HepG2 (cell line): ENCODE measurements around the gene HMGB4. TPM values are rescaled to one million over a fixed set of nuclear protein-coding genes. Genes with fewer than 3 reads are reported as not detected.

Experiments used
- ATAC-seq: fragments of 200-7000 bp; cut with Tn5 transposase; 3 replicates; pipeline ENCODE4 v1.9.1; 2020; ENCODE audit warnings: mild to moderate bottlenecking, moderate library complexity
- BruUV-seq: library from RNA; stranded (reverse); fragments of 400-500 nt; replicated peaks from 2 replicates; lab custom pipeline; 2021; lab: Mats Ljungman, UMichigan
- CTCF ChIA-PET: fragments of 300-600 bp; formaldehyde crosslinking; extraction: SDS; loops from one replicate; lab custom pipeline; 2021; ENCODE audit warnings: low total read pairs, inconsistent platforms, low intra/inter-chr PET ratio; lab: Yijun Ruan, JAX
- POLR2A ChIA-PET: fragments of 350-600 bp; sonication (Branson Sonifier 250); formaldehyde crosslinking; loops from one replicate; lab custom pipeline; 2020; ENCODE audit warnings: antibody characterized with exemption, inconsistent platforms; lab: Yijun Ruan, JAX
- DNase-seq: peaks from one replicate; pipeline ENCODE4 v3.0.0-alpha.2; 2015; ENCODE audit warnings: low spot score
- FAIRE-seq: peaks from 3 replicates; lab custom pipeline; 2011; peaks lifted over from hg19 to GRCh38; lab: Jason Lieb, UNC
- H2AFZ ChIP-seq: one replicate; pipeline ENCODE4 v1.6.1; 2011; ENCODE audit warnings: low read length, inconsistent platforms
- H3K27ac ChIP-seq: fragments of 300-600 bp; 3 replicates; pipeline ENCODE4 v1.8.0; 2011; ENCODE audit warnings: mixed run types, mild to moderate bottlenecking, mixed read lengths, low read length, inconsistent platforms; ENCODE audit not compliant: insufficient read depth; ENCODE audit errors: extremely low read length
- H3K27me3 ChIP-seq, 2 experiments: fragments of 200-600 bp in 1 of 2; 2 replicates in 1 of 2; 3 replicates in 1 of 2; pipeline versions ENCODE4 v1.6.0 to v1.8.0; 2011; ENCODE audit warnings: low read length in 2 of 2, mild to moderate bottlenecking in 2 of 2, moderate library complexity in 2 of 2, inconsistent platforms in 1 of 2; ENCODE audit not compliant: insufficient read depth in 2 of 2, control insufficient read depth in 1 of 2
- H3K36me3 ChIP-seq, 2 experiments: fragments of 200-600 bp in 1 of 2; replicated peaks in 1 of 2; 2 replicates in 1 of 2; 3 replicates in 1 of 2; pipeline versions ENCODE4 v1.5.1 to v1.8.0; 2011; ENCODE audit warnings: low read length in 2 of 2, inconsistent platforms in 1 of 2; ENCODE audit not compliant: insufficient read depth in 2 of 2, control insufficient read depth in 1 of 2
- H3K4me1 ChIP-seq: 2 replicates; pipeline ENCODE4 v1.5.1; 2012; ENCODE audit warnings: low read length, inconsistent platforms; ENCODE audit not compliant: insufficient read depth
- H3K4me2 ChIP-seq: 2 replicates; pipeline ENCODE4 v1.6.0; 2011; ENCODE audit warnings: low read depth, low read length, inconsistent platforms
- H3K4me3 ChIP-seq, 3 experiments: fragments of 200-600 bp in 1 of 3; sonication (generic), shearing (Covaris generic) in 1 of 3; replicated peaks in 1 of 3; 2 replicates each; pipeline ENCODE4 v1.5.1; 2011 to 2016; ENCODE audit warnings: low read length in 3 of 3, inconsistent platforms in 2 of 3, low read depth in 2 of 3, mild to moderate bottlenecking in 2 of 3, control low read depth in 1 of 3, mixed read lengths in 1 of 3; ENCODE audit not compliant: insufficient read depth in 1 of 3
- H3K79me2 ChIP-seq: one replicate; pipeline ENCODE4 v1.6.1; 2011; ENCODE audit warnings: low read length, inconsistent platforms; ENCODE audit not compliant: insufficient read depth
- H3K9ac ChIP-seq: 2 replicates; pipeline ENCODE4 v1.6.0; 2011; ENCODE audit warnings: mild to moderate bottlenecking, low read depth, low read length, inconsistent platforms; ENCODE audit not compliant: insufficient read depth
- H3K9me3 ChIP-seq: 2 replicates; pipeline ENCODE4 v1.5.1; 2012; ENCODE audit warnings: mild to moderate bottlenecking, low read length
- H4K20me1 ChIP-seq: 2 replicates; pipeline ENCODE4 v1.6.0; 2011; ENCODE audit warnings: inconsistent platforms, mild to moderate bottlenecking, low read length, moderate library complexity; ENCODE audit not compliant: insufficient read depth
- EHMT2 ChIP-seq: fragments of 200-600 bp; sonication (generic); IDR thresholded peaks from 2 replicates; pipeline ENCODE4 v1.7.0; 2017; ENCODE audit warnings: antibody characterized with exemption, low read depth, low read length, borderline replicate concordance
- HNF4G ChIP-seq, 2 experiments: sonication (generic) in 1 of 2; formaldehyde crosslinking in 1 of 2; IDR thresholded peaks; 2 replicates each; pipeline versions ENCODE4 v1.4.0 to v1.6.1; 2011 to 2020; ENCODE audit warnings: borderline replicate concordance in 2 of 2, low read depth in 2 of 2, mild to moderate bottlenecking in 2 of 2, low read length in 1 of 2, missing genetic modification reagents in 1 of 2, moderate library complexity in 1 of 2
- NR2F2 ChIP-seq: IDR thresholded peaks from 2 replicates; pipeline ENCODE4 v1.6.1; 2012; ENCODE audit warnings: low read depth, inconsistent platforms, borderline replicate concordance
- SAP130 ChIP-seq: IDR thresholded peaks from 2 replicates; pipeline ENCODE4 v1.6.1; 2016; ENCODE audit warnings: low read depth
- STAG1 ChIP-seq: sonication (generic); formaldehyde crosslinking; IDR thresholded peaks from 2 replicates; pipeline ENCODE4 v1.4.0; 2020; ENCODE audit warnings: missing genetic modification reagents
- ZFP62 ChIP-seq: sonication (generic); formaldehyde crosslinking; IDR thresholded peaks from 2 replicates; pipeline ENCODE4 v1.4.0; 2020; ENCODE audit warnings: missing genetic modification reagents
- ZNF12 ChIP-seq: sonication (generic); formaldehyde crosslinking; IDR thresholded peaks from 2 replicates; pipeline ENCODE4 v1.5.0; 2020; ENCODE audit warnings: missing genetic modification reagents
- ZNF496 ChIP-seq: sonication (generic); formaldehyde crosslinking; IDR thresholded peaks from 2 replicates; pipeline ENCODE4 v1.8.1; 2023; ENCODE audit warnings: mild to moderate bottlenecking, moderate library complexity, missing genetic modification reagents; ENCODE audit not compliant: insufficient replicate concordance
- ZNF776 ChIP-seq: sonication (generic); formaldehyde crosslinking; IDR thresholded peaks from 2 replicates; pipeline ENCODE4 v1.4.0; 2020; ENCODE audit warnings: mild to moderate bottlenecking, missing genetic modification reagents
- ZNF782 ChIP-seq: sonication (generic); formaldehyde crosslinking; IDR thresholded peaks from 2 replicates; pipeline ENCODE4 v1.4.0; 2020; ENCODE audit warnings: missing genetic modification reagents, mild to moderate bottlenecking, borderline replicate concordance
- ZNF883 ChIP-seq: sonication (generic); formaldehyde crosslinking; IDR thresholded peaks from 2 replicates; pipeline ENCODE4 v1.5.1; 2020; ENCODE audit warnings: mild to moderate bottlenecking, missing genetic modification reagents; ENCODE audit errors: not compliant biosample characterization
- WGBS: methylation state at CpG from one replicate; pipeline ENCODE4 v1.1.6; 2017; ENCODE audit warnings: low lambda C conversion rate; 5-methylcytosine and 5-hydroxymethylcytosine counted together
- in situ Hi-C: cut with HindIII; loops from 2 replicates; pipeline ENCODE4 v1.10.0; 2017; ENCODE audit warnings: low pct_unique_long_range_greater_than_20kb; ENCODE audit not compliant: extremely low pct_ligation_motif_present
- intact Hi-C: fragments of 100-400 bp; cut with micrococcal nuclease; formaldehyde crosslinking; loops from one replicate; pipeline ENCODE4 v1.10.0; 2022; ENCODE audit not compliant: unreplicated experiment
- polyA plus RNA-seq, 8 experiments: library from polyadenylated mRNA; depleted of rRNA in 3 of 8; stranded (reverse) in 7 of 8; unstranded in 1 of 8; fragments of >200 nt; fragmentation: Illumina TruSeq in 4 of 8; extraction: Trizol in 4 of 8; gene quantifications; 2 replicates each; pipeline versions ENCODE4 v1.2.1 to v1.2.3, GENCODE V29; 2011 to 2016; ENCODE audit warnings: low read depth in 4 of 8, missing spikeins in 1 of 8, mixed read lengths in 1 of 8; ENCODE audit not compliant: insufficient read depth in 1 of 8
- total RNA-seq, 5 experiments: library from RNA; depleted of rRNA; stranded (reverse); fragments of >200 nt; fragmentation: Illumina TruSeq; extraction: Trizol; gene quantifications; 2 replicates each; pipeline ENCODE4 v1.2.3, GENCODE V29; 2016; ENCODE audit warnings: low read depth in 1 of 5
- TF ChIP-seq, protein P1 (sequence below): sonication (generic); formaldehyde crosslinking; IDR thresholded peaks from 2 replicates; pipeline ENCODE4 v1.5.0; 2020; ENCODE audit warnings: missing genetic modification reagents
- TF ChIP-seq, protein P2 (sequence below): IDR thresholded peaks from 2 replicates; pipeline ENCODE4 v1.6.1; 2016; ENCODE audit warnings: missing genetic modification reagents, missing compliant biosample characterization
- TF ChIP-seq, protein P3 (sequence below): sonication (generic); formaldehyde crosslinking; IDR thresholded peaks from 2 replicates; pipeline ENCODE4 v1.8.0; 2022; ENCODE audit warnings: missing genetic modification reagents, low read depth, mild to moderate bottlenecking, borderline replicate concordance
- TF ChIP-seq, protein P4 (sequence below): sonication (generic); formaldehyde crosslinking; IDR thresholded peaks from 2 replicates; pipeline ENCODE4 v1.4.0; 2020; ENCODE audit warnings: missing genetic modification reagents, borderline replicate concordance
- TF ChIP-seq, protein P5 (sequence below): sonication (generic); formaldehyde crosslinking; IDR thresholded peaks from 2 replicates; pipeline ENCODE4 v1.8.1; 2023; ENCODE audit warnings: mild to moderate bottlenecking, missing genetic modification reagents

Gene HMGB4
- total and polyA plus RNA-seq, 2 of the 13 experiments (the other 11 are each of a cell fraction or from before 2014, with no cell fraction given): not detected

DNA sequence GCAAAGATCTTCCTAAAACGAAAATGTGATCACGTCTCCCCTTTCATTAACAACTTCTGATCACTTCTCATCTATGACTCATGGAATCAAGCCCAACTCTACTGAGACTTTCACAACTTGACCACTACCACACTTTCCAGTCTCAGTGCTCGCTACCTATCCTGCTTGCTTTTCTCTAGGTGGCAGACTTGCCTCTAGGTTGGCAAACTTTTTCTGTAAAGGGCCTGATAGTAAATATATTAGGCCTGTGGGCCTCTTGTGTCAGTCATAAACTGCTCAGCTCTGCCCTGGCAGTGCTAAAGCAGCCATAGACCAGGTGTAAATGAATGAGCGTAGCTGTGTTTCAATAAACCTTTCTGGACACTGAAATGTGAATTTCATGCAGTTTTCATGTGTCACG is 21.5 kb upstream of the HMGB4 start:
- H3K79me2 ChIP-seq: no peaks in the 10 kb centered on the region
- CTCF ChIA-PET: no interaction called here
- in situ Hi-C loops: no loop called here

More for the DNA sequence above, 21.5 kb upstream of the HMGB4 start:
- H3K27ac ChIP-seq: no peak overlapping the region
- H3K4me1 ChIP-seq: no peaks in the 10 kb centered on the region
- H3K9me3 ChIP-seq: no peaks in the 10 kb centered on the region
- intact Hi-C loops: no loop called here
- no peaks in the 10 kb centered on the region; a peak in 1 of 5 replicates for H3K27me3 ChIP-seq
- H3K36me3 ChIP-seq: no peaks in the 10 kb centered on the region
- POLR2A ChIA-PET: no interaction called here
- no peak overlapping the region for H2AFZ ChIP-seq
- TF ChIP-seq ZNF776 (CRISPR knock-in tag) (no peak), HNF4G (IDR thresholded peaks at IDR 0.05; ENCODE audit: borderline replicate concordance, low read depth, low read length) (no peak), HNF4G (CRISPR knock-in tag; IDR thresholded peaks at IDR 0.05; ENCODE audit: borderline replicate concordance, low read depth) (no peak), ZNF782 (CRISPR knock-in tag) (no peak), ZNF883 (CRISPR knock-in tag) (no peak), EHMT2 (no peak), ZNF12 (CRISPR knock-in tag) (no peak), STAG1 (no peak), ZFP62 (no peak), SAP130 (CRISPR knock-in tag) (no peak), ZNF496 (no peak), NR2F2 (no peak)
- TF ChIP-seq, protein P1, sequence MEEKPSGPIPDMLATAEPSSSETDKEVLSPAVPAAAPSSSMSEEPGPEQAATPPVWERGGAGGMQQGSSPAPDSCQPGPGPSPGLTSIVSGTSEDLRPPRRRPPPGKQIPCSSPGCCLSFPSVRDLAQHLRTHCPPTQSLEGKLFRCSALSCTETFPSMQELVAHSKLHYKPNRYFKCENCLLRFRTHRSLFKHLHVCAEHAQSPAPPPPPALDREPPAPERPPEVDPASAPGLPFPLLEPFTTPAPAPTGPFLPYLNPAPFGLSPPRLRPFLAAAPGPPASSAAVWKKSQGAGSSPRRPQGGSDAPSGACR: no peak
- TF ChIP-seq, protein P2, sequence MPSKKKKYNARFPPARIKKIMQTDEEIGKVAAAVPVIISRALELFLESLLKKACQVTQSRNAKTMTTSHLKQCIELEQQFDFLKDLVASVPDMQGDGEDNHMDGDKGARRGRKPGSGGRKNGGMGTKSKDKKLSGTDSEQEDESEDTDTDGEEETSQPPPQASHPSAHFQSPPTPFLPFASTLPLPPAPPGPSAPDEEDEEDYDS: no peak
- TF ChIP-seq, protein P3, sequence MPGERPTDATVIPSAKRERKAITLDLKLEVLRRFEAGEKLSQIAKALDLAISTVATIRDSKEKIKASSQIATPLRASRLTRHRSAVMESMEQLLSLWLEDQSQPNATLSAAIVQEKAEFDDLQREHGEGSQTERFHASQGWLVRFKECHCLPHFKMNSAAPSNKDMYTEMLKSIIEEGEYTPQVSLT: no peak
- TF ChIP-seq, protein P4, sequence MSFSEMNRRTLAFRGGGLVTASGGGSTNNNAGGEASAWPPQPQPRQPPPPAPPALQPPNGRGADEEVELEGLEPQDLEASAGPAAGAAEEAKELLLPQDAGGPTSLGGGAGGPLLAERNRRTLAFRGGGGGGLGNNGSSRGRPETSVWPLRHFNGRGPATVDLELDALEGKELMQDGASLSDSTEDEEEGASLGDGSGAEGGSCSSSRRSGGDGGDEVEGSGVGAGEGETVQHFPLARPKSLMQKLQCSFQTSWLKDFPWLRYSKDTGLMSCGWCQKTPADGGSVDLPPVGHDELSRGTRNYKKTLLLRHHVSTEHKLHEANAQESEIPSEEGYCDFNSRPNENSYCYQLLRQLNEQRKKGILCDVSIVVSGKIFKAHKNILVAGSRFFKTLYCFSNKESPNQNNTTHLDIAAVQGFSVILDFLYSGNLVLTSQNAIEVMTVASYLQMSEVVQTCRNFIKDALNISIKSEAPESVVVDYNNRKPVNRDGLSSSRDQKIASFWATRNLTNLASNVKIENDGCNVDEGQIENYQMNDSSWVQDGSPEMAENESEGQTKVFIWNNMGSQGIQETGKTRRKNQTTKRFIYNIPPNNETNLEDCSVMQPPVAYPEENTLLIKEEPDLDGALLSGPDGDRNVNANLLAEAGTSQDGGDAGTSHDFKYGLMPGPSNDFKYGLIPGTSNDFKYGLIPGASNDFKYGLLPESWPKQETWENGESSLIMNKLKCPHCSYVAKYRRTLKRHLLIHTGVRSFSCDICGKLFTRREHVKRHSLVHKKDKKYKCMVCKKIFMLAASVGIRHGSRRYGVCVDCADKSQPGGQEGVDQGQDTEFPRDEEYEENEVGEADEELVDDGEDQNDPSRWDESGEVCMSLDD (CRISPR knock-in tag): no peak
- TF ChIP-seq, protein P5, sequence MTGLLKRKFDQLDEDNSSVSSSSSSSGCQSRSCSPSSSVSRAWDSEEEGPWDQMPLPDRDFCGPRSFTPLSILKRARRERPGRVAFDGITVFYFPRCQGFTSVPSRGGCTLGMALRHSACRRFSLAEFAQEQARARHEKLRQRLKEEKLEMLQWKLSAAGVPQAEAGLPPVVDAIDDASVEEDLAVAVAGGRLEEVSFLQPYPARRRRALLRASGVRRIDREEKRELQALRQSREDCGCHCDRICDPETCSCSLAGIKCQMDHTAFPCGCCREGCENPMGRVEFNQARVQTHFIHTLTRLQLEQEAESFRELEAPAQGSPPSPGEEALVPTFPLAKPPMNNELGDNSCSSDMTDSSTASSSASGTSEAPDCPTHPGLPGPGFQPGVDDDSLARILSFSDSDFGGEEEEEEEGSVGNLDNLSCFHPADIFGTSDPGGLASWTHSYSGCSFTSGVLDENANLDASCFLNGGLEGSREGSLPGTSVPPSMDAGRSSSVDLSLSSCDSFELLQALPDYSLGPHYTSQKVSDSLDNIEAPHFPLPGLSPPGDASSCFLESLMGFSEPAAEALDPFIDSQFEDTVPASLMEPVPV: no peak
- FAIRE-seq (no peak), DNase-seq (no peak), ATAC-seq (no peak)
- no peak overlapping the region for H3K9ac ChIP-seq
- H3K4me3 ChIP-seq: no peak overlapping the region
- H4K20me1 ChIP-seq: no peaks in the 10 kb centered on the region
- no TSS peak for BruUV-seq
- 7% methylated on average over 5 of the region's 5 CpGs for WGBS
- H3K4me2 ChIP-seq: no peak overlapping the region
